Neural progenitor cell (in vitro differentiated cells): ENCODE results near the gene PTPRN2. TPM values are rescaled to one million over a fixed set of nuclear protein-coding genes. Genes with fewer than 3 reads are reported as not detected.
"Not testable (repeated sequence)": the region's sequence is repeated elsewhere in the genome, so short reads cannot be mapped to it uniquely, and the experiment has no call there.

Experiments used
- DNase-seq: peaks from one replicate; pipeline ENCODE4 v3.0.0-alpha.2; 2016; ENCODE audit warnings: low spot score
- H2AFZ ChIP-seq: fragments of 200-600 bp; sonication (generic); replicated peaks from 2 replicates; pipeline ENCODE4 v1.6.1; 2016; ENCODE audit warnings: antibody characterized with exemption
- H3F3A ChIP-seq: fragments of 200-600 bp; sonication (generic); 2 replicates; pipeline ENCODE4 v1.6.1; 2016; ENCODE audit warnings: antibody characterized with exemption, low read depth
- H3K27ac ChIP-seq: fragments of 200-600 bp; sonication (generic); 2 replicates; pipeline ENCODE4 v1.5.1; 2016; ENCODE audit warnings: mild to moderate bottlenecking
- H3K27me3 ChIP-seq: fragments of 200-600 bp; sonication (generic); 2 replicates; pipeline ENCODE4 v1.6.1; 2016; ENCODE audit warnings: mild to moderate bottlenecking, moderate library complexity
- H3K36me3 ChIP-seq: fragments of 200-600 bp; sonication (generic); 2 replicates; pipeline ENCODE4 v1.5.1; 2016
- H3K4me1 ChIP-seq: fragments of 200-600 bp; sonication (generic); 2 replicates; pipeline ENCODE4 v1.6.1; 2016; ENCODE audit warnings: mixed run types
- H3K4me2 ChIP-seq: fragments of 200-600 bp; sonication (generic); 2 replicates; pipeline ENCODE4 v1.6.1; 2016
- H3K4me3 ChIP-seq: fragments of 200-600 bp; sonication (generic); 2 replicates; pipeline ENCODE4 v1.5.1; 2016
- H3K79me2 ChIP-seq: fragments of 200-600 bp; sonication (generic); 2 replicates; pipeline ENCODE4 v1.6.1; 2016; ENCODE audit warnings: low read depth
- H3K9ac ChIP-seq: fragments of 200-600 bp; sonication (generic); 2 replicates; pipeline ENCODE4 v1.6.1; 2016
- H3K9me3 ChIP-seq: fragments of 200-600 bp; sonication (generic); 2 replicates; pipeline ENCODE4 v1.5.1; 2016; ENCODE audit warnings: low read depth
- H4K20me1 ChIP-seq: fragments of 200-600 bp; sonication (generic); 2 replicates; pipeline ENCODE4 v1.6.1; 2016; ENCODE audit warnings: low read depth
- H3K27ac Mint-ChIP-seq: 3 replicates; pipeline ENCODE4 v1.8.0; 2021; ENCODE audit warnings: mixed read lengths
- H3K27me3 Mint-ChIP-seq: 2 replicates; pipeline ENCODE4 v1.8.0; 2022; ENCODE audit warnings: low read depth, mild to moderate bottlenecking, inconsistent platforms, moderate library complexity, mixed read lengths; ENCODE audit not compliant: insufficient read depth
- H3K36me3 Mint-ChIP-seq: 3 replicates; pipeline ENCODE4 v1.8.0; 2021; ENCODE audit warnings: mixed read lengths
- H3K4me1 Mint-ChIP-seq: 3 replicates; pipeline ENCODE4 v1.8.0; 2021; ENCODE audit warnings: mixed read lengths
- H3K4me3 Mint-ChIP-seq: 3 replicates; pipeline ENCODE4 v1.8.0; 2021; ENCODE audit warnings: mild to moderate bottlenecking, moderate library complexity, mixed read lengths
- H3K9me3 Mint-ChIP-seq: 3 replicates; pipeline ENCODE4 v1.8.0; 2020; ENCODE audit warnings: mixed read lengths
- EZH2 ChIP-seq: fragments of 200-600 bp; sonication (generic); IDR thresholded peaks from 2 replicates; pipeline ENCODE4 v1.6.1; 2017; ENCODE audit warnings: antibody characterized with exemption, mild to moderate bottlenecking, moderate library complexity
- EZH2phosphoT487 ChIP-seq: fragments of 200-600 bp; sonication (generic); IDR thresholded peaks from 2 replicates; pipeline ENCODE4 v1.6.1; 2017; ENCODE audit warnings: antibody characterized with exemption
- total RNA-seq: library from RNA; depleted of rRNA; stranded (reverse); fragments of >200 nt; gene quantifications from 2 replicates; pipeline ENCODE4 v1.2.3, GENCODE V29; 2015; ENCODE audit warnings: low replicate concordance
- TF ChIP-seq, protein P1 (sequence below): fragments of 200-600 bp; sonication (generic); IDR thresholded peaks from 2 replicates; pipeline ENCODE4 v1.5.1; 2017; ENCODE audit warnings: antibody characterized with exemption, mild to moderate bottlenecking

PTPRN2 gene
- total RNA-seq, 1 donor from 2014 or later = 3.0 TPM

DNA sequence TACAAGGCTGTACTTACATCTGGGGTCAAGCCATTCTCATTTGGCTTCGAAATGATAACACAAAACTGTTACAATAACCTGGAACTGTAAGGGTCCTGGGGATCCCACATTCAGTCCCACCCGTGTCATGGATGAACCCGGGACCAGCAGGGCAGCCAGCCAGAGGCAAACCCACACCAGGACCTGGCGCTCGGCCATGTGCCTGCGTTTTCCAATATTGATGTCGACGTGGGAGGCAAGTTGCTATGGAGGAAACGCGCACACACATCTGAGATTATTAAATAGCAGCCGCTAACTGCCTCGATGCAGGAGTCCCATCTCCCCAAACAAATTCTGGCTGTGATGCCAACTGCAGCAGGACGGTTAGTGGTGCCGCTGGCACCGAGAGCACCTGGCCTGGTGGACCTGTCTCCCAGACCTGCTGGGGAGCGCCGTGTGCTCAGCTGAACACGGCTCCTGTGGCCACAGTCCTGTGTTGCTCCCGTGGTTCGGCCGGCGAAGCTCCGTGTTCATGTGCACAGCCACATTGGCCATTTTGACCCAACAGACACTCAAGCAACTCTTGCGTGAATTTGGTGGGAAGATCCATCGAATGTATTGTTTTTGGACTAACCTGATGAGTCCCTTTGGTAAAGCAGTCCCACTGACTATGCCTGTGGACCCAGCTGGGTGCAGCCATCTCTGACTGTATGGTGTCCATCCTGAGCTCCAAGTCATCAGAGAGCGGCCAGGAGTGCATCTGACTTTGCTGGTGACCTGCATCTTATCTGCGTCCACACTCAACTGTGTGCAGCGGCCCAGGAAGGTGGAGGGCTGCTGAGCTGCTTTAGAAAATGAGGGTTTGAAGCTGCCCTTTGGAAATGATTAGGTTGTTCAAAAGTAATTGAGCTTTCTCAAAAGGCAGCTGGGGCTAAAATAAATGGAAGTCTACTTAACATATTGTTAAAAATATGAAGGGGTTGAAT is 852.7 kb downstream of the PTPRN2 start:
- H3K4me1 ChIP-seq = peaks cover 14% of the 10 kb centered on the region
- H2AFZ ChIP-seq = no peak overlapping the region
- DNase-seq = no peak
- no peaks in the 10 kb centered on the region for H3K36me3 Mint-ChIP-seq
- no peaks in the 10 kb centered on the region for H3K79me2 ChIP-seq
- H3K9ac ChIP-seq = no peak overlapping the region
- H3K4me3 ChIP-seq = no peak overlapping the region
- TF ChIP-seq EZH2 (no peak), EZH2phosphoT487 (no peak)
- TF ChIP-seq, protein P1, sequence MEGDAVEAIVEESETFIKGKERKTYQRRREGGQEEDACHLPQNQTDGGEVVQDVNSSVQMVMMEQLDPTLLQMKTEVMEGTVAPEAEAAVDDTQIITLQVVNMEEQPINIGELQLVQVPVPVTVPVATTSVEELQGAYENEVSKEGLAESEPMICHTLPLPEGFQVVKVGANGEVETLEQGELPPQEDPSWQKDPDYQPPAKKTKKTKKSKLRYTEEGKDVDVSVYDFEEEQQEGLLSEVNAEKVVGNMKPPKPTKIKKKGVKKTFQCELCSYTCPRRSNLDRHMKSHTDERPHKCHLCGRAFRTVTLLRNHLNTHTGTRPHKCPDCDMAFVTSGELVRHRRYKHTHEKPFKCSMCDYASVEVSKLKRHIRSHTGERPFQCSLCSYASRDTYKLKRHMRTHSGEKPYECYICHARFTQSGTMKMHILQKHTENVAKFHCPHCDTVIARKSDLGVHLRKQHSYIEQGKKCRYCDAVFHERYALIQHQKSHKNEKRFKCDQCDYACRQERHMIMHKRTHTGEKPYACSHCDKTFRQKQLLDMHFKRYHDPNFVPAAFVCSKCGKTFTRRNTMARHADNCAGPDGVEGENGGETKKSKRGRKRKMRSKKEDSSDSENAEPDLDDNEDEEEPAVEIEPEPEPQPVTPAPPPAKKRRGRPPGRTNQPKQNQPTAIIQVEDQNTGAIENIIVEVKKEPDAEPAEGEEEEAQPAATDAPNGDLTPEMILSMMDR = no peak
- no peak overlapping the region for H3K27ac Mint-ChIP-seq
- H3K9me3 Mint-ChIP-seq = no peaks in the 10 kb centered on the region
- no peaks in the 10 kb centered on the region for H3K9me3 ChIP-seq
- peaks cover 18% of the 10 kb centered on the region for H3K27me3 Mint-ChIP-seq
- no peaks in the 10 kb centered on the region for H4K20me1 ChIP-seq
- H3F3A ChIP-seq = peaks cover 4% of the 10 kb centered on the region
- no peak overlapping the region for H3K4me2 ChIP-seq
- H3K27ac ChIP-seq = no peak overlapping the region
- H3K36me3 ChIP-seq = no peaks in the 10 kb centered on the region
- H3K4me1 Mint-ChIP-seq = peaks cover 37% of the 10 kb centered on the region
- peaks cover 90% of the 10 kb centered on the region for H3K27me3 ChIP-seq
- no peak overlapping the region for H3K4me3 Mint-ChIP-seq

DNA sequence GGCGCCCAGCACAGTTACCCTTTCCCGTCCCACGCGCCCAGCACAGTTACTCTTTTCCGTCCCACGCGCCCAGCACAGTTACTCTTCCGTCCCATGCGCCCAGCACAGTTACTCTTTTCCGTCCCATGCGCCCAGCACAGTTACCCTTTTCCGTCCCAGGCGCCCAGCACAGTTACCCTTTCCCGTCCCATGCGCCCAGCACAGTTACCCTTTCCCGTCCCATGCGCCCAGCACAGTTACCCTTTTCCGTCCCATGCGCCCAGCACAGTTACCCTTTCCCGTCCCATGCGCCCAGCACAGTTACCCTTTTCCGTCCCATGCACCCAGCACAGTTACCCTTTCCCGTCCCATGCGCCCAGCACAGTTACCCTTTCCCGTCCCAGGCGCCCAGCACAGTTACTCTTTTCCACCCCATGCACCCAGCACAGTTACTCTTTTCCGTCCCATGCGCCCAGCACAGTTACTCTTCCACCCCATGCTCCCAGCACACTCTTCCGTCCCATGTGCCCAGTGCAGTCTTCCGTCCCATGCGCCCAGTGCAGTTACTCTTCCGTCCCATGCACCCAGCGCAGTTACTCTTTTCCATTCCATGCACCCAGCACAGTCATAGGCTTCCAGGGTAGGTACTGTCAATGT is 853.7 kb downstream of the PTPRN2 start:
- Mint-ChIP-seq H3K4me1 (peaks cover 28% of the 10 kb centered on the region), H3K27me3 (peaks cover 16% of the 10 kb centered on the region), H3K27ac (peak overlapping the region; percentile 14)
- not testable (repeated sequence) for H3K4me2 ChIP-seq, H3K4me3 Mint-ChIP-seq, H3K27ac ChIP-seq, DNase-seq, H3F3A ChIP-seq, H3K9ac ChIP-seq, H3K36me3 Mint-ChIP-seq, H4K20me1 ChIP-seq, H2AFZ ChIP-seq, H3K36me3 ChIP-seq, H3K9me3 Mint-ChIP-seq, H3K79me2 ChIP-seq, H3K9me3 ChIP-seq, H3K4me3 ChIP-seq
- peaks cover 14% of the 10 kb centered on the region for H3K4me1 ChIP-seq
- peak; percentile 91 for TF ChIP-seq EZH2
- TF ChIP-seq EZH2phosphoT487 = peak; percentile 86
- peaks cover 94% of the 10 kb centered on the region for H3K27me3 ChIP-seq

DNA sequence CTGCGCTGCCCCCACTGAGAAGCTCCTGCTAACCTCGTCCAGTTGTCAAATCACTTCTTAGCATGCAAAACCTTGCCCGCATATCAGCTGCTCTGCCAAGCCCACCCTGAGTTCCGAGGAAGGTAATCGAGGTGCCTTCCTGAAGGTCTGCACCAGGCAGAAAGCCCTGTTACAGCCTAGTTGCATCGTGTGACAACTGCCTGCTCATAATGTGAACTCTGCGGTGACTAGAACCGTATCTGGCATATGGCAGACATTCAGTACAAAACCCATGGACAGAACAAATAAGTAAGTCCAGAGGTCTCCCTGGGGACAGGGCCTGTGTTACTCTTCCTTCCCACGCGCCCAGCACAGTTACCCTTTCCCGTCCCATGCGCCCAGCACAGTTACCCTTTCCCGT is 856.5 kb downstream of the PTPRN2 start:
- Histone ChIP-seq H3K36me3 (no peaks in the 10 kb centered on the region), H4K20me1 (no peaks in the 10 kb centered on the region), H3K79me2 (no peaks in the 10 kb centered on the region), H3K4me2 (no peak overlapping the region), H3K4me3 (no peak overlapping the region), H2AFZ (no peak overlapping the region), H3K9ac (no peak overlapping the region), H3K4me1 (no peaks in the 10 kb centered on the region), H3K27ac (no peak overlapping the region), H3K9me3 (no peaks in the 10 kb centered on the region), H3F3A (no peaks in the 10 kb centered on the region), H3K27me3 (peaks cover 95% of the 10 kb centered on the region)
- Mint-ChIP-seq H3K9me3 (no peaks in the 10 kb centered on the region), H3K36me3 (no peaks in the 10 kb centered on the region), H3K4me1 (peaks cover 15% of the 10 kb centered on the region), H3K27me3 (peaks cover 19% of the 10 kb centered on the region), H3K4me3 (no peak overlapping the region), H3K27ac (peak overlapping the region; percentile 74)
- TF ChIP-seq EZH2 (peak; percentile 63), EZH2phosphoT487 (no peak)
- DNase-seq = peak; percentile 18

DNA sequence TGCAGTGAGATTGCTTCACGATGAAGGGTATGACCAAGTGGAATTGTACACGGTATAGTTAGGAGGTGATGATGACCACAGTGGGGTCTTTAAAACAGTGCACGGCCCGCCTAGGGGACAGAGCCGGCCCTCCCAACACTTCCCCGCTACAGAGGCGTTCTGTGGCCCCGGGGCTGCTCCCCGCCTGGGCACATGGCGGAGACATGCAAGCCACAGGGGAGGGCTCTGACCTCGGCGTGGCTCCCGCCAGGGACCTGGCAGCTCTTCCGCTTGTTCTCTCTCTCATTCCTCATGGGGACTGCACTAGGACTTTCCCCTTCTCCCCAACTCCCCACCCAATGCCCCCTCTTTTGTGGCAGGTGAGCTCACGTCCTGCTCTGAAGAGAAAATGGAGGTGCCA is 857.0 kb downstream of the PTPRN2 start:
- Mint-ChIP-seq H3K9me3 (no peaks in the 10 kb centered on the region), H3K36me3 (no peaks in the 10 kb centered on the region), H3K27me3 (peaks cover 19% of the 10 kb centered on the region), H3K4me3 (no peak overlapping the region), H3K27ac (peak overlapping the region; percentile 74), H3K4me1 (peaks cover 15% of the 10 kb centered on the region)
- TF ChIP-seq EZH2 = peak; percentile 48
- no peak for TF ChIP-seq EZH2phosphoT487
- H3K4me3 ChIP-seq = no peak overlapping the region
- H3K36me3 ChIP-seq = no peaks in the 10 kb centered on the region
- H3K4me1 ChIP-seq = no peaks in the 10 kb centered on the region
- peaks cover 95% of the 10 kb centered on the region for H3K27me3 ChIP-seq
- no peaks in the 10 kb centered on the region for H4K20me1 ChIP-seq
- H3K9ac ChIP-seq = no peak overlapping the region
- H3K27ac ChIP-seq = no peak overlapping the region
- H2AFZ ChIP-seq = no peak overlapping the region
- H3F3A ChIP-seq = no peaks in the 10 kb centered on the region
- no peaks in the 10 kb centered on the region for H3K79me2 ChIP-seq
- H3K9me3 ChIP-seq = no peaks in the 10 kb centered on the region
- DNase-seq = no peak
- H3K4me2 ChIP-seq = no peak overlapping the region
